HG03066 (cell line): Measurements from ENCODE around the gene HSD11B2.

Experiments used
- ATAC-seq: cut with Tn5 transposase; IDR thresholded peaks from one replicate; pipeline ENCODE4 v1.9.1; 2021; ENCODE audit warnings: low read depth; ENCODE audit not compliant: unreplicated experiment

Gene HSD11B2

GRCh38 chr16:67431775-67432505 is 1.0 kb downstream of the HSD11B2 start:
- no peak for ATAC-seq

- no peak for ATAC-seq
Measured at GRCh38 chr16:67432506-67432890, 1.6 kb downstream of the HSD11B2 start.

GRCh38 chr16:67433131-67433719 is 2.3 kb downstream of the HSD11B2 start:
- no peak for ATAC-seq

GRCh38 chr16:67435758-67436164 is 4.8 kb downstream of the HSD11B2 start:
- no peak for ATAC-seq

DNA sequence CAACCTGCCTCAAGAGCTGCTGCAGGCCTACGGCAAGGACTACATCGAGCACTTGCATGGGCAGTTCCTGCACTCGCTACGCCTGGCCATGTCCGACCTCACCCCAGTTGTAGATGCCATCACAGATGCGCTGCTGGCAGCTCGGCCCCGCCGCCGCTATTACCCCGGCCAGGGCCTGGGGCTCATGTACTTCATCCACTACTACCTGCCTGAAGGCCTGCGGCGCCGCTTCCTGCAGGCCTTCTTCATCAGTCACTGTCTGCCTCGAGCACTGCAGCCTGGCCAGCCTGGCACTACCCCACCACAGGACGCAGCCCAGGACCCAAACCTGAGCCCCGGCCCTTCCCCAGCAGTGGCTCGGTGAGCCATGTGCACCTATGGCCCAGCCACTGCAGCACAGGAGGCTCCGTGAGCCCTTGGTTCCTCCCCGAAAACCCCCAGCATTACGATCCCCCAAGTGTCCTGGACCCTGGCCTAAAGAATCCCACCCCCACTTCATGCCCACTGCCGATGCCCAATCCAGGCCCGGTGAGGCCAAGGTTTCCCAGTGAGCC is 5.8 kb downstream of the HSD11B2 start:
- no peak for ATAC-seq

DNA sequence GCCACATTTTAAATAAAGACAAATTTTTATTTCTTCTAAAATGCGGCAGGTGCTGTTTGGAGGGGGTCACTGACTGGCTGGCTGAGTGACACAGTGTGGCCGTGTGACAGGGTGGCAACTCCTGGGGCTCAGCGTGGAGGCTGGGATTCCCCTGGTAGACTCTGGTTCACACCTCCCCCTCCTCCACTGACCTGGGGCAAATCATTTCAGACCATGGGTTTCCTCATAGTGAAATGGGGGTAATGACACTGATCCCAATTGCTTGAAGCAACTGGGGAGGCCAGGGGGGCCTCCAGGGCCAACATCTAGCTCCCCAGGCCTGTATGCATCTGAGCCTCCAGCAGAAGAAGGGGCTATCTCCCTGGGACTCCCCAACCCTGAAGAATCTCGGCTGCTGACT is 6.6 kb downstream of the HSD11B2 start:
- no peak for ATAC-seq

DNA sequence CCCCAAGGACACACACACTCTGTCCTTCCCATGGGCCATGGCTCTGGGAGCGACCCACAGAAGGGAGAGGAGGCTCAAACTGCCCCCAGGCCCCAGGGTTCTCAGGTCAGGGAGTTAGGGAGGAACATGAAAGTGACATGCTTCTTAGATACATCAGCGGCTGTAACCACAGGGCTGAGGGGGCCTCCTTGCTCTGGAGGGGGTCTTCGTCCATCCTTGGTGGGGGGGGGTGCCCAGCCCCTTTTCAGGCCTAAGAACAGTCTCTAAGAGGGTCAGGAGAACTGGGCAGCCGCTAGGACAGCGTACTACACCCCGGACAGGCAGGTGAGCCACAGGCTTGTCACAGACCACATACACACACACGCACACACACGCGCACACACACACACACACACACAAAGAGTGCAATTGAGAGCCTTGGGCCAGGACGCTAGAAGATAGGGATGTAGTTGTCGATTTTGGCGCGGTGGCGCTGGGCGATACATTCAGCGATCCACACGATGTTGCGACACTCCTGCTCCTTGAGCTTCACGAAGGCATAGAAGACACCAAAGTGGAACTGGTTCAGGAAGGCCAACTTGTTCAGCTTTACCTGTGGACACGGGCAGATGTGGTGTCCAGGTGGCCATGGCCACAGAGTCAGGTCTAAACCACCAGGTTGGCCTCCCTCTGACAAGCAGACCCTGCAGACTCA is 7.3 kb downstream of the HSD11B2 start:
- no peak for ATAC-seq

GRCh38 chr16:67438824-67439393 is 8.0 kb downstream of the HSD11B2 start:
- ATAC-seq, result no peak

DNA sequence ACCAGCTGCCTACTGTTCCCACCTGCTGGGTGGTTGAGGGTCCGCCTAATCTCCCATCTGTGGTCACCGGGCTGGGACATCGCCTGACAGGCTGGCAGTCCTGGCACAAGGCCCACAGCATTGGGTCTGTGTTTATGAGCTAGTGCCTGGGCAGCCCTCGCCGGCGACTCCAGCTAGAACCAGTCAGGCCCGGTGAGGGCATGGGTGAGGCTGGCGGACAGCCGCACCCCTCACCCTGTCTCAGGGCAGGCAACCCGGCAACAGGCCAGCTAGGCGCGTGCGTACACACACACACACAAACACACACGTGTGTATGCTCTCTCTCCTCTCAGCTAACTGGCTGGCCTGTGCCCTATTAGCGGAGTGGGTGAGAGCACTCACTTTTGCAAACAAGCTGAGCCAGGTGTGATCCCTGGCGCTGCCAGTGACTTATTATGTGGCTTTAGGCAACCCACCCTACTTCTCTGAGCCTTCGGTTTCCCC is 10.4 kb downstream of the HSD11B2 start:
- ATAC-seq, result no peak

DNA sequence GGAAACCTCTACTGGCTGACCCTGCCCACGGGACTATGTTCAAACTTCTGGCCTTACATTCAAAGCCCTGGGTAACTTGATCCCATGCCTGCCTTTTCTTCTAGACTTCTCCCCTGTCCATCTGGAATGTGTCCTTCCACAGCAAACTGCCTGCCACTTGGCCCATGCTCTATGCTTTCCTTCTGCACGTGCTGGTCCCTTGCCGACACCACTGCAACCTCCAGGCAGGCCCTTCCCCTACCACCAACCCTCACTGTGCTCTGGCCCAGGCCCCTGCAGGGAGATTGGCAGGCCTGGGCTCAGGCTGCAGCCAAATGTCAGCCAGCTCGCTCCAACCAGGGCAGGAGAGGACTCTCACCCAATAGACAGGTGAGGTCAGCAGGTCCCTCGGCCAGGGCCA is 11.0 kb downstream of the HSD11B2 start:
- no peak for ATAC-seq

DNA sequence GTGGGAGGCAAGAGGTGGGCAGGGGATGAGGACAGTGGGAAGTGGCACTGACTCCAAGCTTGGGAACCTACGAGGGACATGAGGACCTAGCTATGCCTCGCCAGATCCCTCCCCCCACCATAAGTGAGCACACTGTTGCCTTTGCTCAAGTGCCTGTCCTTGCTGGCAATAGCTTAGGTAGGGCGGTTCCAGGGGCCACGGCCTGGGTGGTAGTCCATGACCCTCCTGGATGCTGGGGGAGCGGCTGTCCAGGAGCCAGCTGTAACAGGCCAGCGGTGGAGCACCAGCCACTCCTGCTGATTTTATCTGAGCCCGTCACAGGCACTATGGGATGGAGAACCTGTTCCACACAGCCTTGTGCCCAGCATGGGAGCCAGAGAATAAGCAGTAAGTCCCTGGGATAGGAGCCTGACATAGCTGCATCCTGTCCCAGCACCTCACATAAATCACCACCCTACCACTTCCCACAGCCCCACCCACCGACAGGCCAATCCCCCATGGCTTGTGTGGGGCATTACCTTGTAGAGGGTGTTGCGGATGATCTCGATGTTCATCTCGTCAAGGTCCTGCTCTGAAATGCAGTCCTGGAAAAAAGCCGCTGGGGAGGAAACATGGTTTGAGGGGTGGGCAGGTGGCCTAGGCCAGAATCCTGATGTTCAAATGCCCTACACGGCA is 11.8 kb downstream of the HSD11B2 start:
- ATAC-seq, result no peak

GRCh38 chr16:67443265-67443664 is 12.3 kb downstream of the HSD11B2 start:
- no peak for ATAC-seq

- ATAC-seq, result no peak
Measured at GRCh38 chr16:67444259-67445125, 13.6 kb downstream of the HSD11B2 start.

DNA sequence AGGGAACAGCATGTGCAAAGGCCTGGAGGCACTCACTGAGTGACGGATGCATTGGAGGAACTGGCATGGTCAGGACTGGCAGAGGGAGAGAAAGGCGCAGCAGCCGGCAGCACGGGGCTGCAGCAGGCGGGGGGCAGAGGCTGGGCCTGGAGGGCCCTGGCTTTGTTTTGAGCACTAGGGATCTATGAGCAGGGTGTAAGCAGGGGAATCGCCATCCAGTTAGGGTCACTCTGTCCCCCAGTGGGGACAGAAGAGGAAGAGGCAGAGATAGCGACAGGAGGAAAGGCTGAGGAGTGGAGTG is 14.2 kb downstream of the HSD11B2 start:
- ATAC-seq, result no peak

GRCh38 chr16:67445441-67445912 is 14.6 kb downstream of the HSD11B2 start:
- ATAC-seq, result no peak

DNA sequence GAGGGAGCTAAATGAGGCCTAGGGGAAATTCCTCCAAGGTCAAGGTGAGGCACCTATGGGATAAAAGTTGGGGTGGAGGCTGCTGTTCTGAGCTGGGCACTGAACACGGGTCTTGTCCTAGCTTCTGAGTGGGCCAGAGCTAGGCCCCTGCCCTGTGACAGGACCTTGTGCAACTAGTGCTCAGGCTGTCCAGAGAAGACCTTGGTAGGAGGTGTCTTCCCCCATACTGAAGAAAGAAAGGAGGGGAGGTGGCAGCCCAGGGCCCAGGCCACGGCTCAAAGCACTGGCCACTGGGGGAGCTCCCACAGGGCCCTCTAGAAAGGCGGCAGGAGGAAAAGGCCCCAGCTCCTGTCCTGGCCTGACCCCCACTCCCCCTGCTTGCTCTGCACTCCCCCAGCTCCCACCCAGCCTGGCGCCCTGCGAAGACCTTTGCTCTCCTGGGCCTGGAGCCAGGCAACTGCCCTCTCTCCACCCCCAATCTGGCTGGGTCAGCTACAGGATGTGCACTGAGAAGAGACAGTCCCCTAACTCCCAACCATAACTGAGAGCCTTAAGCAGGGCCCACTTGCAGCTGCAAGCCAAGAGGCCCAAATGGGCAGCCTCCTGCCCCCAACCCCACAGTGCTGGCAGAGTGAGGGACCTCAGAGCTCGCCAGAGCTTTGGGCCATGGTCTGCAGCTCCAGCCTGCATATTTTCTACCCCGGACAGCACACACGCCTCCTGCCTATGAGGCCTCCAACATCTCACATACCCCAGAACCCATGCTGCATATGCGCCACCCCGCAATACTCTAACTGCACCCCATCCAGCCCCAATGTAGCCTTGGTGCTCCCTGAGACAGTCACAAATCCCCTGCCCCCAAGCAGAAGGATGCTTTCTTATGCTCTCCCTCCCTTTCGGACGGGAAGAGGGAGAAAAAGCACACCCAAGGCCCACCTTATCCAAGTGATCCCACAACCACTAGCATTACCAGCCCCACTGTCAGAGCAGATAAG is 15.3 kb downstream of the HSD11B2 start:
- no peak for ATAC-seq

DNA sequence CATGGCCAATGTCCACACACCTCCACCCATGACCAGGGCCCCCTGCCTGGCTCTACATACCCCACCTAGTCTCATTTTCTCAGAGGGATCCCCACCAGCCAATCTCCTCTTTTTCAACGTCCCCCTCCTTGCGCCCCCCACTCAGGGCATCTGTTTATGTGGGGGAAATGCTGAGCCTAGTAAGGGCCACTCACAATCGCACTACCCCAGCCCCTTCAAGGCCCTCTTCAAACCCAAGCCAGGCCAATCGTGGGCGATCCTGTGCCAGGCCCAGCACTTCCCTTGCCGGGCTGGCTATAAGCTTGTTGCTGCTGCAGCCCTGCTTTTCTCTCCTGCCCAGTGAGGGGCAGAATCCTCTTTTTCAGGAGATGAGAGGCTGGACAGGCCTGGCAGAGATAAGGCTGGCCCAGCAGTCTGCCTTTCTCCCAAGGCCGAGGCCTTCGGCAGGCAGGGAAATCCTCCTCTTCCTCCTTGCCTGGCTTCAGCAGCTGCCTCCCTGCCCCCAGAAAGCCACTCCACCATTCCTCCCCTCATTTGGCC is 16.1 kb downstream of the HSD11B2 start:
- ATAC-seq, result no peak

- ATAC-seq, result no peak
Measured at GRCh38 chr16:67447508-67448076, 16.7 kb downstream of the HSD11B2 start.
